GM12801 (cell line): ENCODE results near the gene STRN4.
A peak's percentile ranks its signal among the peaks of the same experiment; 100 is the strongest.

Source experiments
- CTCF ChIP-seq: IDR thresholded peaks from one replicate; pipeline ENCODE4 v1.5.1; 2011; ENCODE audit warnings: control low read depth; ENCODE audit not compliant: insufficient read length; ENCODE audit errors: extremely low read depth

STRN4 gene

GRCh38 chr19:46716672-46717033 is 29.6 kb downstream of the STRN4 start:
- TF ChIP-seq CTCF, result no peak

GRCh38 chr19:46715975-46716671 is 30.1 kb downstream of the STRN4 start:
- no peak for TF ChIP-seq CTCF

GRCh38 chr19:46715620-46715974 is 30.7 kb downstream of the STRN4 start:
- TF ChIP-seq CTCF, result no peak

GRCh38 chr19:46714444-46715106 is 31.7 kb downstream of the STRN4 start:
- TF ChIP-seq CTCF, result no peak

GRCh38 chr19:46713781-46714443 is 32.3 kb downstream of the STRN4 start:
- no peak for TF ChIP-seq CTCF

GRCh38 chr19:46710687-46711086 is 35.6 kb downstream of the STRN4 start:
- no peak for TF ChIP-seq CTCF

GRCh38 chr19:46704379-46705076 is 41.7 kb downstream of the STRN4 start:
- TF ChIP-seq CTCF, result peak; percentile 84
